Measurements from ENCODE around the gene MGAT3.

- TF ChIP-seq CTCF (IDR thresholded peaks at IDR 0.05) (no peak), EZH2 (IDR thresholded peaks at IDR 0.05; ENCODE audit: borderline replicate concordance, insufficient read depth, low read depth, low read length, poor library complexity, severe bottlenecking) (no peak)
These were observed 48.0 kb upstream of the MGAT3 start for GRCh38 chr22:39408807-39409206.
